Activated naive CD4-positive, alpha-beta T cell treated with anti-CD3 and anti-CD28 coated beads, Interleukin-2, amount 50 U/mL, for 72 hours (primary cell): ENCODE measurements around the gene ZBP1. TPM values are rescaled to one million over a fixed set of nuclear protein-coding genes. Genes with fewer than 3 reads are reported as not detected.

Experiments
- ATAC-seq, 2 donors: fragments of 150-1000 bp; cut with Tn5 transposase; 2 replicates each; pipeline ENCODE4 v1.10.0; 2021; ENCODE audit warnings: mild to moderate bottlenecking in 2 of 2, moderate library complexity in 2 of 2
- DNase-seq, 2 donors: peaks; one replicate each; pipeline ENCODE4 v3.0.0; 2021 to 2022; ENCODE audit warnings: low spot score in 2 of 2
- H3K27ac Mint-ChIP-seq, 2 donors: one replicate each; pipeline ENCODE4 v1.8.0; 2022; ENCODE audit warnings: mild to moderate bottlenecking in 2 of 2, mixed read lengths in 2 of 2
- H3K36me3 Mint-ChIP-seq, 2 donors: one replicate each; pipeline ENCODE4 v1.8.0; 2022; ENCODE audit warnings: mixed read lengths in 2 of 2
- H3K9me3 Mint-ChIP-seq, 2 donors: one replicate each; pipeline ENCODE4 v1.8.0; 2022; ENCODE audit warnings: mixed read lengths in 2 of 2
- total RNA-seq, 2 donors: library from RNA; stranded (reverse); gene quantifications; one replicate each; pipeline ENCODE4 v1.2.3, GENCODE V29; 2022

ZBP1 gene
- total RNA-seq, 2 donors from 2014 or later = 0.16 to 1.1 TPM

- ATAC-seq (no peak), DNase-seq (no peak)
- Mint-ChIP-seq H3K27ac (no peak overlapping the region), H3K36me3 (no peaks in the 10 kb centered on the region), H3K9me3 (no peaks in the 10 kb centered on the region)
Measured at GRCh38 chr20:57589123-57589727, 31.0 kb downstream of the ZBP1 start.

GRCh38 chr20:57588596-57588995 is 31.6 kb downstream of the ZBP1 start:
- ATAC-seq (no peak), DNase-seq (no peak)
- Mint-ChIP-seq H3K36me3 (no peaks in the 10 kb centered on the region), H3K9me3 (no peaks in the 10 kb centered on the region), H3K27ac (no peak overlapping the region)

GRCh38 chr20:57587989-57588377 is 32.2 kb downstream of the ZBP1 start:
- Mint-ChIP-seq H3K9me3 (no peaks in the 10 kb centered on the region), H3K36me3 (no peaks in the 10 kb centered on the region), H3K27ac (no peak overlapping the region)
- no peak for DNase-seq
- ATAC-seq = no peak

- Mint-ChIP-seq H3K36me3 (no peaks in the 10 kb centered on the region), H3K27ac (no peak overlapping the region), H3K9me3 (no peaks in the 10 kb centered on the region)
- DNase-seq (no peak), ATAC-seq (no peak)
Measured at GRCh38 chr20:57587278-57587988, 32.8 kb downstream of the ZBP1 start.

- DNase-seq = no peak
- Mint-ChIP-seq H3K9me3 (no peaks in the 10 kb centered on the region), H3K27ac (no peak overlapping the region)
Measured at GRCh38 chr20:57586943-57587277, 33.3 kb downstream of the ZBP1 start.

GRCh38 chr20:57586370-57586793 is 33.8 kb downstream of the ZBP1 start:
- no peaks in the 10 kb centered on the region for H3K36me3 Mint-ChIP-seq
- H3K9me3 Mint-ChIP-seq = no peaks in the 10 kb centered on the region
- H3K27ac Mint-ChIP-seq = no peak overlapping the region
- no peak for ATAC-seq
- no peak for DNase-seq

More at GRCh38 chr20:57586943-57587277, 33.3 kb downstream of the ZBP1 start:
- ATAC-seq = no peak
- no peaks in the 10 kb centered on the region for H3K36me3 Mint-ChIP-seq

GRCh38 chr20:57585466-57586213 is 34.6 kb downstream of the ZBP1 start:
- ATAC-seq = no peak
- no peak for DNase-seq
- Mint-ChIP-seq H3K27ac (no peak overlapping the region), H3K36me3 (no peaks in the 10 kb centered on the region), H3K9me3 (no peaks in the 10 kb centered on the region)

GRCh38 chr20:57584768-57585461 is 35.3 kb downstream of the ZBP1 start:
- ATAC-seq (no peak), DNase-seq (no peak)
- Mint-ChIP-seq H3K9me3 (no peaks in the 10 kb centered on the region), H3K27ac (no peak overlapping the region), H3K36me3 (no peaks in the 10 kb centered on the region)

- Mint-ChIP-seq H3K9me3 (no peaks in the 10 kb centered on the region), H3K36me3 (no peaks in the 10 kb centered on the region), H3K27ac (no peak overlapping the region)
- ATAC-seq (no peak), DNase-seq (no peak)
Measured at GRCh38 chr20:57583289-57584257, 36.7 kb downstream of the ZBP1 start.

- no peaks in the 10 kb centered on the region for H3K36me3 Mint-ChIP-seq
- ATAC-seq = no peak
- no peak overlapping the region for H3K27ac Mint-ChIP-seq
- no peaks in the 10 kb centered on the region for H3K9me3 Mint-ChIP-seq
- DNase-seq = no peak
Measured at GRCh38 chr20:57582432-57583288, 37.6 kb downstream of the ZBP1 start.

- DNase-seq = no peak
- Mint-ChIP-seq H3K9me3 (no peaks in the 10 kb centered on the region), H3K27ac (no peak overlapping the region), H3K36me3 (no peaks in the 10 kb centered on the region)
- ATAC-seq = no peak
Measured at GRCh38 chr20:57582029-57582378, 38.2 kb downstream of the ZBP1 start.

- DNase-seq = no peak
- ATAC-seq = no peak
- Mint-ChIP-seq H3K36me3 (no peaks in the 10 kb centered on the region), H3K9me3 (no peaks in the 10 kb centered on the region), H3K27ac (no peak overlapping the region)
Measured at GRCh38 chr20:57581202-57582028, 38.8 kb downstream of the ZBP1 start.

- no peak for ATAC-seq
- H3K27ac Mint-ChIP-seq = no peak overlapping the region
- no peaks in the 10 kb centered on the region for H3K36me3 Mint-ChIP-seq
- no peak for DNase-seq
- no peaks in the 10 kb centered on the region for H3K9me3 Mint-ChIP-seq
Measured at GRCh38 chr20:57580478-57581201, 39.6 kb downstream of the ZBP1 start.

- Mint-ChIP-seq H3K36me3 (no peaks in the 10 kb centered on the region), H3K27ac (no peak overlapping the region), H3K9me3 (no peaks in the 10 kb centered on the region)
- ATAC-seq (no peak), DNase-seq (no peak)
Measured at GRCh38 chr20:57579898-57580447, 40.3 kb downstream of the ZBP1 start.
